Measurements from ENCODE around the gene TOMM40.

DNA sequence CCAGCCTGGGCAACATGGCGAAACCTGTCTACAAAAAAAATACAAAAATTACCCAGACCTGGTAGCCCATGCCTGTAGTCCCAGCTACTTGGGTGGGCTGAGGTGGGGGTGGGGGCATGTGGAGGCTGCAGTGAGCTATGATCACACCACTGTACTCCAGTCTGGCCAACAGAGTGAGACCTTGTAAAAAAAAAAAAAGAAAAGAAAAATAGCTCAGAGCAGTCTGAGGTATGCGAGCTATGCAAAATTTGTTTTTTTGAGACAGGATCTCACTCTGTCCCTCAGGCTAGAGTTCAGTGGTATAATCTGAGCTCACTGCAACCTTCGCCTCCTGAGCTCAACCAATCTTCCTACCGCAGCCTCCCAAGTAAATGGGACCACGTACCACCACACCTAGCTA, 7.1 kb upstream of the TOMM40 start:
- TF ChIP-seq CTCF (IDR thresholded peaks at IDR 0.05) (no peak), POLR2A (IDR thresholded peaks at IDR 0.05) (no peak)

Data from body of pancreas (tissue), 4 donors.